ENCODE measurements around the gene ATP6V0C. TPM values are rescaled to one million over a fixed set of nuclear protein-coding genes. Genes with fewer than 3 reads are reported as not detected.

The ATP6V0C gene
- total RNA-seq, 1 donor from 2014 or later = 91.4 TPM

GRCh38 chr16:2467528-2468232 is 46.1 kb upstream of the ATP6V0C start:
- peak; percentile 16 for ATAC-seq (ENCODE audit: low read depth)
- TF ChIP-seq, protein P1, sequence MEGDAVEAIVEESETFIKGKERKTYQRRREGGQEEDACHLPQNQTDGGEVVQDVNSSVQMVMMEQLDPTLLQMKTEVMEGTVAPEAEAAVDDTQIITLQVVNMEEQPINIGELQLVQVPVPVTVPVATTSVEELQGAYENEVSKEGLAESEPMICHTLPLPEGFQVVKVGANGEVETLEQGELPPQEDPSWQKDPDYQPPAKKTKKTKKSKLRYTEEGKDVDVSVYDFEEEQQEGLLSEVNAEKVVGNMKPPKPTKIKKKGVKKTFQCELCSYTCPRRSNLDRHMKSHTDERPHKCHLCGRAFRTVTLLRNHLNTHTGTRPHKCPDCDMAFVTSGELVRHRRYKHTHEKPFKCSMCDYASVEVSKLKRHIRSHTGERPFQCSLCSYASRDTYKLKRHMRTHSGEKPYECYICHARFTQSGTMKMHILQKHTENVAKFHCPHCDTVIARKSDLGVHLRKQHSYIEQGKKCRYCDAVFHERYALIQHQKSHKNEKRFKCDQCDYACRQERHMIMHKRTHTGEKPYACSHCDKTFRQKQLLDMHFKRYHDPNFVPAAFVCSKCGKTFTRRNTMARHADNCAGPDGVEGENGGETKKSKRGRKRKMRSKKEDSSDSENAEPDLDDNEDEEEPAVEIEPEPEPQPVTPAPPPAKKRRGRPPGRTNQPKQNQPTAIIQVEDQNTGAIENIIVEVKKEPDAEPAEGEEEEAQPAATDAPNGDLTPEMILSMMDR (IDR thresholded peaks at IDR 0.05) = no peak
- peaks cover 38% of the 10 kb centered on the region for H3K4me1 Mint-ChIP-seq
- H3K36me3 Mint-ChIP-seq (ENCODE audit: low read depth) = no peaks in the 10 kb centered on the region
- H3K4me3 Mint-ChIP-seq = no peak overlapping the region
- intact Hi-C loops (cut with micrococcal nuclease) = loop anchor here (2.0 kb wide), 1 partner anchor 19 kb away; no protein-coding TSS in a partner anchor
- no peak for DNase-seq
- peaks cover 16% of the 10 kb centered on the region for H3K27me3 Mint-ChIP-seq
- H3K27ac Mint-ChIP-seq = no peak overlapping the region
- H3K9me3 Mint-ChIP-seq = no peaks in the 10 kb centered on the region
- ChIA-PET POLR2A (interaction anchor here (1.5 to 1.6 kb wide), 2 partner anchors 8 to 18 kb away, joined by 6 to 8 read pairs; partner anchors contain the start of gene TEDC2), CTCF (interaction anchor here (0.6 to 0.8 kb wide), 2 partner anchors 273 to 449 kb away, joined by 3 read pairs; no protein-coding TSS in a partner anchor)

DNA sequence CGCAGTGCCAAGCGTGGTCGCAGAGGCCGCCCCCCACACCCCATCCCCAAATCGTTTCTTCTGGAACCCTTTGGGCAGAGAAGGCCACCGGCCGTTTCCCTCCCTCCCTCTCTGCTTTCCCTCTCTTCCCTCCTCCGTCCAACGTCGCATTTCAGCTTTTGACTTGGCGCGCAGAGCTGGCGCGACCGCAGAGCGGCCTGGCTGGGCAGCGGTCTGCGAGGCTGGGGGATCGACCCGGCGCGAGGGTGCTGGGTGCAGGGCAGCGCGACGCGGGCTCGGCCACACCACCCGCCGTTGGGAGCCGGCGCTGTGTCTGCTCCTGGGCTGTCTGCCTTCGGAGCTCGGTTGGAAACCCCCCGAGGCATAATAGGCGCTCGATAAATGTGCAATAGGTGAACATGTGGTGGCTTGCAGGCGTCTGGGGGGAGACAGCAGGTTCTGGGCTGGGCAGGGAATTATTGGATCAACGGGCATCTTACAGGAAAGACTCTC is 45.5 kb upstream of the ATP6V0C start:
- POLR2A ChIA-PET = interaction anchor here (0.6 to 1.6 kb wide), 5 partner anchors 9 to 1944 kb away, joined by 3 to 8 read pairs (median 5); partner anchors contain the start of genes RPS2 and TEDC2
- Mint-ChIP-seq H3K27me3 (peaks cover 20% of the 10 kb centered on the region), H3K36me3 (ENCODE audit: low read depth) (no peaks in the 10 kb centered on the region), H3K9me3 (no peaks in the 10 kb centered on the region), H3K4me3 (peak overlapping the region; percentile 71), H3K4me1 (peaks cover 42% of the 10 kb centered on the region), H3K27ac (no peak overlapping the region)
- TF ChIP-seq, protein P1 (IDR thresholded peaks at IDR 0.05) = no peak
- ATAC-seq (ENCODE audit: low read depth) = peak; percentile 36
- intact Hi-C loops (cut with micrococcal nuclease) = loop anchor here (2.0 kb wide), 1 partner anchor 19 kb away; no protein-coding TSS in a partner anchor
- CTCF ChIA-PET = interaction anchor here (0.6 to 1.4 kb wide), 2 partner anchors 19 to 450 kb away, joined by 3 to 7 read pairs; no protein-coding TSS in a partner anchor
- DNase-seq = no peak

- intact Hi-C loops (cut with micrococcal nuclease) = loop anchor here (2.0 kb wide), 1 partner anchor 18 kb away; no protein-coding TSS in a partner anchor
- CTCF ChIA-PET = interaction anchor here (1.4 kb wide), 1 partner anchor 18 kb away, joined by 7 read pairs; no protein-coding TSS in a partner anchor
- Mint-ChIP-seq H3K4me3 (peak overlapping the region; percentile 71), H3K27me3 (peaks cover 20% of the 10 kb centered on the region), H3K27ac (no peak overlapping the region), H3K9me3 (no peaks in the 10 kb centered on the region), H3K4me1 (peaks cover 45% of the 10 kb centered on the region), H3K36me3 (ENCODE audit: low read depth) (no peaks in the 10 kb centered on the region)
- DNase-seq = no peak
- ATAC-seq (ENCODE audit: low read depth) = peak; percentile 71
- POLR2A ChIA-PET = interaction anchor here (0.6 to 1.7 kb wide), 6 partner anchors 9 to 1944 kb away, joined by 3 to 8 read pairs (median 5); partner anchors contain the start of genes RPS2, TEDC2 and TRAF7
- TF ChIP-seq, protein P1 (IDR thresholded peaks at IDR 0.05) = no peak
Measured at GRCh38 chr16:2468725-2469398, 44.9 kb upstream of the ATP6V0C start.

DNA sequence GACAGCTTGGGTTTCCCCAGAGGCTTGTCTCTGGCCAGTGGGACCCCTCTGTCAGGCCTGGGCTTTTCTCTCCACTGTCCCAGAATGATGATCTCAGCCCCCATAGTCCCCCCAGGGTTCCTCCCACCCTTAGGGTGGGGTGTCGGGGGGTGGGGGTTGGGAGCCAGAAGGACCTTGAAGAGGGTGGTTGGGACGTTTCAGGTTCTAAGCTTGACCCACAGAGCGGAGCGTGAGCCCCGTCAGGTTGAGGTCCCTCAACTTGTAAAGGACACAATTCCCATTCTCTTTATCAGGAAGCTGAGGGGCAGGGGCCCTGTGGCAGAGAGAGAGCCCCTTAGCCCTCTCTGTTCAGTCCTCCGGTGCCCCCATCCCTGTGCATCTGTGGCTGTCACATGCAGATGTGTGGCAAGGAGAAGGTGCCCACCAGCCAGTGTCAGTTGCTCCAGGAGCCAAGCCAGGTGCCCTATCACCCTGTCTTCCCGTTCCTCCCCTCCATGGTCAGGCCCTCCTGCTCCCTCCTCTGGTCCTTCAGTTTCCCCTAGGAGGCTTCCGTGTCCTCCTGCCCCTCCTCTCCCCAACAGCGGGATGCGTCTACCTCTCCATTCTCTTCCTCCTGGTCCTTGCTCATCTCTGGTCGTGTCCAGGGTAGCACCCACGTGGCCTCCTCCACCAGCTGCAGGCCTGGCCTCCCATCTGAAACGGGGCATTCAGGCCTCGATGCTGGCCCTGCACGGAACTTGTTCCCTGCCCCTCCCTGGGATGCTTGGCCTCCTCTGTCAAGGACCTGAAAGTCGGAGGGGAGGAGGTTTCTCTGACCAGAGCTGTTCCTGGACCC is 44.1 kb upstream of the ATP6V0C start:
- no peak overlapping the region for H3K27ac Mint-ChIP-seq
- no peak for ATAC-seq (ENCODE audit: low read depth)

More for the DNA sequence above, 44.1 kb upstream of the ATP6V0C start:
- H3K36me3 Mint-ChIP-seq (ENCODE audit: low read depth) = no peaks in the 10 kb centered on the region
- peaks cover 20% of the 10 kb centered on the region for H3K27me3 Mint-ChIP-seq
- no peak for DNase-seq
- peak overlapping the region; percentile 56 for H3K4me3 Mint-ChIP-seq
- H3K4me1 Mint-ChIP-seq = peaks cover 45% of the 10 kb centered on the region
- no peaks in the 10 kb centered on the region for H3K9me3 Mint-ChIP-seq
- CTCF ChIA-PET = interaction anchor here (1.1 to 1.4 kb wide), 2 partner anchors 17 to 129 kb away, joined by 3 to 7 read pairs; partner anchors contain the start of gene ABCA3
- TF ChIP-seq, protein P1 (IDR thresholded peaks at IDR 0.05) = no peak
- POLR2A ChIA-PET = interaction anchor here (0.5 to 1.7 kb wide), 7 partner anchors 10 to 597 kb away, joined by 3 to 8 read pairs (median 3); partner anchors contain the start of genes RPS2, TEDC2 and TRAF7
- intact Hi-C loops (cut with micrococcal nuclease) = loop anchor here (2.0 kb wide), 1 partner anchor 17 kb away; no protein-coding TSS in a partner anchor

All from activated B cell treated with CpG ODN at 0.5 μM for 24 hours (primary cell).